ENCODE results near the gene ZNF491.
"Not testable (repeated sequence)": the region's sequence is repeated elsewhere in the genome, so short reads cannot be mapped to it uniquely, and the experiment has no call there.

ZNF491 gene

GRCh38 chr19:11807099-11807380 is 8.7 kb downstream of the ZNF491 start:
- DNase-seq = no peak

- no peak for DNase-seq
Observed at GRCh38 chr19:11813703-11814028, 15.3 kb downstream of the ZNF491 start.

DNA sequence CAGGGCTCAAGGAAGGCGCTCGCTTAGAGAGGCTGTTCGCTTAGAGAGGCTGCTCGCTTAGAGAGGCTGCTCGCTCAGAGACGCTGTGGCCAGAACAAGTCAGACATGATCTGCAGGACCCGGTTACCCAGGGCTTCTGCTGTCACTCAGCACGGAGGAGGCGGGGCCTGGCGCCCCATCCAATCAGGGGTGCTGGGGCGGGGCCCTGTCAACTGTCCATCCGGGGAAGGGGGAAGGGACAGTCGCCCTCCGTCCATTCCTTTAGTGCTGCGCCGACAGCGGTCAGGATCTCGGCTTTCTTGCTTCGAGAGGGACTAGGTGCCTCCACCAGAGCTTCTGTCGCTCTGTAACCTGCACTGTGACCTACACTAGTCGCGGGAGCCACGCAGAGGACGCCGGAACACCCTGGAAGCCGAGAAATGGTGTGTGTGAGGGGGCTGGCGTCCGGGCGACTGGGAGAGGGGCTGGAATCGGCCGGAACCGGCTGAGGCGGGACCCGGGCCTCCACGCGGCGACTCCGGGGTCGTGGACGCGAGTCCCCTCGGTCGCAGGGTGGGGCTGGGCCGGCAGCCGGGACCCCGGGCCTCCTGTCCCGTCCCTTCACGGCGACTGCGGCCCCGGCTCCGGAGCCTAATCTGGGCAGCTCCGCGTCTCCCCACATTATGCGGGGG is 15.8 kb downstream of the ZNF491 start, which contains the start of gene ZNF440:
Gene ZNF440, plus strand, starts transcription at position 245 of the 671 bp plus-strand sequence. Its CDS starts 175 bp downstream, at position 420.
- DNase-seq = no peak

GRCh38 chr19:11814700-11815035 is 16.3 kb downstream of the ZNF491 start:
- DNase-seq = no peak

DNA sequence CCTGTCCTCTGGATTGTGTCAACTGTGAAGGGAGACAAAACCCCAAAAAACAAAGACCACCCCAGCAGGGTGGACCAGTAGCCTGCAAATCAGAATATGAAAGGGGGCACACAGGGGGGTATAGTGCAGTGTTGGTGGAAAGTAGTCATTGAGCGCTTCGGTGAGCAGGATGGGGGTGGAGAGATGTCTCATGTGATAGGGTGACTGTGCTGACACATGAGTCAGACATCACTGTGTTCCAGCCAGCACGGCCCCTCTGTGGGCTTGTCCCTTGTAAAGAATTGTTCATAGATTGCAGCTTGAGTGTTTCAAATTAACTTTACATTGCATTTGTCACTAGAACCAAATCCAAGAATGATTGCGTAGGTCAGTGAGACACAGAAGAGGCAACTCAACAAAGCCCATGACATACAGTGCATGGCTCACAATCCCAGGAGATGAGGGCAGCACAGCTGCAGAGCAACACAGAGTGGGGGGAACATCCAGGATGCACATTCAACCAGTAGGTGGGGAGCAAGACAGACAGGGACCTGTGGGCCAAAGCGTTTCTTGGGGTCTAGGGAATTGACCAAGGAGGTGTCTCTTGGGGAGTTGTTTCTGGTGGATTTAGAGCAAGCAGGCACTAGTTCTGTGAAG is 23.3 kb downstream of the ZNF491 start:
- no peak for DNase-seq

DNA sequence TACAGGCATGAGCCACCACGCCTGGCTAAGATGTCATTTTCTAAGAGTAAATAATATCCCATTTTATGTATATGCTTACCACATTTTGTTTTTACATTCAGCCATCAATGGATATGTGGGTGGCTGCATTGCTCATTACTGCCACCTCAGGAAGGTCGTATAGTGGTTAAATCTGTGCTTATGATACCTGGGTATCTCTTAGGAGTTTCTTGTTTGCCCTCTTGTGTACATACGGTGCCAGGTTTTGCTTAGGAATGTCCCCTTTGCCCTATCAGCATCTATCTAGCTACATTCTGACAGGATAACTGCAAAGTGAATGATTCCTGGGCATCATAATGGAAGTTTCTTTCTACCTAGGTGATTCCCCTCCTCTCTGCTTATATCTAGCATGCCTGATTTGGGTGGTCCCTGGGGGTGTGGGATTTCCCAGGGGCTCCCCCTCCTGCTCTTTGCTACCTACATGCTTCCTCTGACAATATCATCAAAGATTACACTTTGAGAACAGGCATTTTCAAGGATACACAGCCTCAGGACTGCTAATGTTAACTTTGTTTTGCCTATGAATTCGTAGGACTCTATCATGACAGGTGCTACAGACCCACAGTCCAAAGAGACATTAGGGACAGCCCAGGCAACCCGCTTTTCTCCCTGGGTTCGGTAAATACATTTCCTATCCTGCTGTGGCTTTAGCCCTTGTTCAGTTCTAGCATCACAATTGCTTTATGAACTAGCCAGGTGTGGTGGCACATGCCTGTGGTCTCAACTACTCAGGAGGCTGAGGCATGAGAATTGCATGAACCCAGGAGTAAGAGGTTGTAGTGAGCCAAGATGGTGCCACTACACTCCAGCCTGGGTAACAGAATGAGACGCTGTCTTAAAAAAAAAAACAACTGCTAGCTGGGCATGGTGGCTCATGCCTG is 30.9 kb downstream of the ZNF491 start:
- DNase-seq = not testable (repeated sequence)

DNA sequence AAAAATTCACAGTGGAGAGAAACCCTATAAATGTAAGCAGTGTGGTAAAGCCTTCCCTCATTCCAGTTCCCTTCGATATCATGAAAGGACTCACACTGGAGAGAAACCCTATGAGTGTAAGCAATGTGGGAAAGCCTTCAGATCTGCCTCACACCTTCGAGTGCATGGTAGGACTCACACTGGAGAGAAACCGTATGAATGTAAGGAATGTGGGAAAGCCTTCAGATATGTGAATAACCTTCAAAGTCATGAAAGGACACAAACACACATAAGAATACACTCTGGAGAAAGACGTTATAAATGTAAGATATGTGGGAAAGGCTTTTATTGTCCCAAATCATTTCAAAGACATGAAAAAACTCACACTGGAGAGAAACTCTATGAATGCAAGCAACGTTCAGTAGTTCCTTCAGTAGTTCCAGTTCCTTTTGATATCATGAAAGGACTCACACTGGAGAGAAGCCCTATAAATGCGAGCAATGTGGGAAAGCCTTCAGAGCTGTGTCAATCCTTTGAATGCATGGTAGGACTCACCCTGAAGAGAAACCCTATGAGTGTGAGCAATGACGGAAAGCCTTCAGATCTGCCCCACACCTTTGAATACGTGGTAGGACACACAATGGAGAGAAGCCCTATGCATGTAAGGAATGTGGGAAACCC is 34.1 kb downstream of the ZNF491 start:
- DNase-seq = no peak

DNA sequence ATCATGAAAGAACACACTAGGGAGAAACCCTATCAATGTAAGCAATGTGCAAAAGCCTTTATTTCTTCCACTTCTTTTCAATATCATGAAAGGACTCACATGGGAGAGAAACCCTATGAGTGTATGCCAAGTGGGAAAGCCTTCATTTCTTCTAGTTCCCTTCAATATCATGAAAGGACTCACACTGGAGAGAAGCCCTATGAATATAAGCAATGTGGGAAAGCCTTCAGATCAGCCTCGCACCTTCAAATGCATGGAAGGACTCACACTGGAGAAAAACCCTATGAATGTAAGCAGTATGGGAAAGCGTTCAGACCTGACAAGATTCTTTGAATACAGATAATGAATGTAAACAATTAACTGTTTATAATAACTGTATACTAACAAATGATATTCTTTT is 35.2 kb downstream of the ZNF491 start:
- DNase-seq = no peak

- DNase-seq = not testable (repeated sequence)
Observed at GRCh38 chr19:11835626-11836066, 37.3 kb downstream of the ZNF491 start.

- DNase-seq = no peak
Observed at GRCh38 chr19:11843722-11844121, 45.4 kb downstream of the ZNF491 start.

DNA sequence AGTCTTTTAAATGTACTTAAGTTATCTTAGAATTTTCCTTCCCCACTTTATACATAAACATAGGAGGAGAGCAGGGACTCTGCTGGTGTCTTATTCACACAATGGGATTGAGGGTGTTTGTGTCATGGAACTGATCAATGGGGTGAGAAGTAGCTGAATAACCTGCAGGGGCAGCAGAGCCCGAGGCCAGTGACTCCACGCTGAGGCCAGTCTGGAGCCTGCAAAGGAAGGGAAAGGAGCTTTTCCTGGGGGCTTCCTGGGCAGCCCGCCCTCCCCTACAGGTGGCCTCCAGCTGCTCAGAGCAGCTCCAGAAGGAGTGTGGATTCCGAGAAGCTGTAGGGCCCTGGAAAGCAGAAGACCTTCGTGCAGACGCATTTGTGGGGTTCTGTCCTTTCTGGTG is 49.3 kb downstream of the ZNF491 start:
- DNase-seq = not testable (repeated sequence)

DNA sequence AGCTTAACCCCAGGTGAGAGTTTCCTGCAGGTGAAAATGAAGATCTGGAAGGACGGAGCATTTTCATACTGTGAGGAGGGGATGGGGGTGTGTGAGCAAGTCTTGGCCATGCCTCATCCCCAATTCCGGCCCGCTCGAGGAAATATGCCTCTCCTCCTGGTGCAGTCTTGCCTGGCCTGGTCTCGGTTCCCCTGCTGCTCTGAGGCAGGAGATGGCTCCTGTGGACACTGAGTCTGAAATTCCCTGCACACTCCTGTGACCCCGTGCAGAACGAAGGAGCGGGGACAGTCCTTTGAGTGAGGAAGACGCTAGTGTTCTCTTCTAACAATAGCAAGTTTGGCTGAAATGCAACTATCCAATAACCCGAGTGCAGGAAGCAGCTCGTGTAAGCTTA is 49.9 kb downstream of the ZNF491 start:
- no peak for DNase-seq

- DNase-seq = no peak
Observed at GRCh38 chr19:11848594-11849469, 50.5 kb downstream of the ZNF491 start, which contains the start of gene ZNF439. Gene ZNF439, plus strand, starts transcription at chr19:11848726. Its CDS starts 142 bp downstream, at chr19:11848868.

DNA sequence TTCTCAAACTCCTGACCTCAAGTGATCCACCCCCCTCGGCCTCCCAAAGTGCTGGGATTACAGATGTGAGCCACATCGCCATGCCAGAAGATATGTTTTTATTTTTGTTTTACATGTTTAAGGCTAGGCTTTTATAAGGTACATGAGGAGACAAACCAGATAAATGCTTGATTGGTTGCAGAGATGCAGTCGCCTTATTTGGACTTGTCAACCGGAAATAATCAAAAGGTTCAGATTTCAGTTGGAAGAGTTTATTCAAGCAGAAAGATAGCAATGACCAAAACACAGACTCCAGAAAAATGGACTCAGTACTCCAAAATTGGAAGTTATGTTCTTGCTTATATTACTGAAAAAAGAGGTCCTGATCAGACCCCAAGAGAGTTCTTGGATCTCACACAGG is 52.0 kb downstream of the ZNF491 start:
- DNase-seq = not testable (repeated sequence)

GRCh38 chr19:11853358-11853757 is 55.0 kb downstream of the ZNF491 start:
- no peak for DNase-seq

DNA sequence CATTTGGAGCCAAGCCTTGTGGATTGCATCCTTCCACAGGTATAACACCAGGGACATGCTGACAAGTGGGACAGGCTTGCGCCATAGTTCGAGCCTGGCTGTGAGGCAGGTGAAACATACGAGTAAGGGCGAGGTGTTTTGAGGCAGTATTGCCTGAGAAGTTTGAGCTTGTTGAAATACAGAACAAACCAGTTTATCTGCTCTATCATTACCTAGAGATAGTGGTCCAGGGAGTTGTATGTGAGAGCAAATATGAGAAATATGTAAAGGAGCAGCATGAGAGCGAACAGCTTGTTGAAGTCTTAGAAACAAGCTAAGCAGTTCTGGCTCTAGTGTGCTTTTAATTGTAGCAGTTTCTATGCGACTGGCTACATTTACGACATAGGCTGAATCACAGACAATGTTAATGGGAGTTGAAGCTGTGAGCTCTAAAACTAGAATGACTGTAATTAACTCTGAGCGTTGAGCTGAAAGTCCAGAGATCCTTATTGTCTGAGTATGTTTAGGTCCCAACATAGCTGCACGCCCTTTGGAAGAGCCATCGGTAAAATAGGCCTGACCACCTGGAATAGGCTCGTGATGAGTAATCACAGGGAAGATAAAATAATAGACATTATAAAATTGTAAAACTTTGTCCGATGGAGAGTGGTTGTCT is 58.4 kb downstream of the ZNF491 start:
- DNase-seq = no peak
